Stimulated activated naive CD8-positive, alpha-beta T cell treated with anti-CD3 and anti-CD28 coated beads, Interleukin-15, amount 100 ng/mL, for 72 hours (primary cell): ENCODE measurements around the gene ZSWIM6.

Experiments used
- ATAC-seq: fragments of 150-1000 bp; cut with Tn5 transposase; 2 replicates; pipeline ENCODE4 v1.10.0; 2021; ENCODE audit warnings: mild to moderate bottlenecking, moderate library complexity
- DNase-seq, 2 donors: peaks; one replicate each; pipeline ENCODE4 v3.0.0; 2021 to 2022
- H3K27ac Mint-ChIP-seq, 2 donors: one replicate each; pipeline ENCODE4 v1.8.0; 2022; ENCODE audit warnings: mild to moderate bottlenecking in 2 of 2, mixed read lengths in 2 of 2, moderate library complexity in 2 of 2
- H3K27me3 Mint-ChIP-seq: one replicate; pipeline ENCODE4 v1.8.0; 2022; ENCODE audit warnings: mixed read lengths
- H3K4me1 Mint-ChIP-seq: one replicate; pipeline ENCODE4 v1.8.0; 2022; ENCODE audit warnings: mild to moderate bottlenecking, mixed read lengths
- H3K4me3 Mint-ChIP-seq, 2 donors: one replicate each; pipeline ENCODE4 v1.8.0; 2022; ENCODE audit warnings: mild to moderate bottlenecking in 2 of 2, mixed read lengths in 2 of 2, moderate library complexity in 1 of 2
- H3K9me3 Mint-ChIP-seq, 2 donors: one replicate each; pipeline ENCODE4 v1.8.0; 2022; ENCODE audit warnings: mixed read lengths in 2 of 2

Gene ZSWIM6

GRCh38 chr5:61516946-61517345 lies 184.9 kb downstream of the ZSWIM6 start:
- Mint-ChIP-seq H3K4me3 (no peak overlapping the region), H3K9me3 (peaks cover 7 to 13% of the 10 kb centered on the region in 2 donors), H3K27ac (no peak overlapping the region), H3K4me1 (no peaks in the 10 kb centered on the region), H3K27me3 (no peaks in the 10 kb centered on the region)
- DNase-seq (no peak), ATAC-seq (no peak)

- Mint-ChIP-seq H3K4me3 (no peak overlapping the region), H3K27ac (no peak overlapping the region), H3K9me3 (no peaks in the 10 kb centered on the region), H3K4me1 (no peaks in the 10 kb centered on the region), H3K27me3 (no peaks in the 10 kb centered on the region)
- DNase-seq (no peak), ATAC-seq (no peak)
Observed at GRCh38 chr5:61519728-61520277, 187.7 kb downstream of the ZSWIM6 start.

DNA sequence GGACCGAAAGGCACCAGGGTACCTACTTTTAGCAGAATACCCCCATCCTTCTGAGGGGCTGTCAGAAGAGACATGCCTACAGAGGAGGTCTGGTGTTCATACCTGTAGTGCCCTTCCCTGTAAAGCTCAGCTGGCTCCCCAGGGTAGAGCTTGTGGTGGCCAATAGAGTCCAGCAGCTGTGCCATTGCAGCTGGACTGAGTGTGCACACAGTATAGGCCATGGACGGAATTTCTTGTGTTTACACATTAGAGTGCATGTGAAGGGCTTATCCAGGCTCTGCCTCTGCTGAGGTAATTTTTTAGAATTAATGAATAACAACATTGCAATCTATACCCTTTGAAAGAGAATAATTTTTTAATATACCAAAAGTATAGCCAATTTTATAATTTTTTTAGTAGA lies 191.0 kb downstream of the ZSWIM6 start:
- Mint-ChIP-seq H3K27me3 (no peaks in the 10 kb centered on the region), H3K4me3 (no peak overlapping the region), H3K27ac (no peak overlapping the region), H3K4me1 (no peaks in the 10 kb centered on the region), H3K9me3 (no peaks in the 10 kb centered on the region)
- no peak for DNase-seq
- no peak for ATAC-seq

GRCh38 chr5:61523997-61524396 lies 191.9 kb downstream of the ZSWIM6 start:
- H3K27ac Mint-ChIP-seq: no peak overlapping the region
- DNase-seq: no peak
- no peaks in the 10 kb centered on the region for H3K27me3 Mint-ChIP-seq
- H3K9me3 Mint-ChIP-seq: no peaks in the 10 kb centered on the region
- no peak overlapping the region for H3K4me3 Mint-ChIP-seq
- no peak for ATAC-seq
- H3K4me1 Mint-ChIP-seq: no peaks in the 10 kb centered on the region

DNA sequence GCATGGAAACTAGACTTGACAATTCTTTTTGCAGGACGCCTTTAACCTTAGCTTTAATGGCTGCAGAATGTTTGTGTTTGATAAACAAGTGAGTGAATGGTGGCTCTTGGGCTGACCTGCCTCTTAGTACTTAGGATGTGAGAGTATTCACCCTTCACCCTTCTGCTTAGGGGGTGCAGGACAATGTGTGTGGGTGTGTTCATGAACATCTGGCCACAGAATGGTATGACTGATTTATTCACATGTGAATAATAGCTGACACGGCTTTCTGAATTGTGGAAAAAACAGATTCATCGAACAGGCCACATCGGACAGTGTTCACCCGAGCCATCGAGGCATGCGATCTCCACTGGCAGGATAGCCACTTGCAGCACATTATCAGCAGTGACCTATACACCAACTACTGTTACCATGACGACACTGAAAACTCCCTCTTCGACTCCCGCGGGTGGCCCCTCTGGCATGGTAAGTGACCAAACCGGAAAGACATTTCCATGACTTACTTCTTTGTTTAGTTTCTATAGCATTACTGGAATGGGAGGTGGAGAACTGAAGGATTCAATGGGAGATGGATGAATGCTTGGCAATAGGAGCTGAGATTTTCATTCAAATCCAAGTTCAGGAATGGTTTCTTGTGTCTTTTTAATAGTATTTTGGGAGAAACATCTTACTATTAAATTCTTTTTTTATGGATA lies 193.6 kb downstream of the ZSWIM6 start:
- Mint-ChIP-seq H3K27me3 (no peaks in the 10 kb centered on the region), H3K4me1 (no peaks in the 10 kb centered on the region), H3K9me3 (no peaks in the 10 kb centered on the region), H3K27ac (no peak overlapping the region), H3K4me3 (no peak overlapping the region)
- DNase-seq: no peak
- ATAC-seq: no peak

DNA sequence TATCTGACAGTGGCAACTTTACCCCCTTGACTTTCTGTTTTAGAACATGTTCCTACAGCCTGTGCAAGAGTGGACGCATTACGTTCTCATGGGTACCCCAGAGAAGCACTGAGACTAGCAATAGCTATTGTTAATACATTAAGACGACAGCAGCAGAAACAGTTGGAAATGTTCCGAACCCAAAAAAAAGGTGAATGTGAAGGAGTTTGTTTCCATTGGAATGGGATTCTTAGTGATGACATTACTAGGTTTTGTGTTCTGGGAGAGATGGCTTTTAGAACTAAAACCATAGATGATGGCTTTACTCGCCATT lies 194.1 kb downstream of the ZSWIM6 start:
- ATAC-seq (no peak), DNase-seq (no peak)
- Mint-ChIP-seq H3K4me3 (no peak overlapping the region), H3K9me3 (no peaks in the 10 kb centered on the region), H3K27ac (no peak overlapping the region), H3K4me1 (no peaks in the 10 kb centered on the region), H3K27me3 (no peaks in the 10 kb centered on the region)

DNA sequence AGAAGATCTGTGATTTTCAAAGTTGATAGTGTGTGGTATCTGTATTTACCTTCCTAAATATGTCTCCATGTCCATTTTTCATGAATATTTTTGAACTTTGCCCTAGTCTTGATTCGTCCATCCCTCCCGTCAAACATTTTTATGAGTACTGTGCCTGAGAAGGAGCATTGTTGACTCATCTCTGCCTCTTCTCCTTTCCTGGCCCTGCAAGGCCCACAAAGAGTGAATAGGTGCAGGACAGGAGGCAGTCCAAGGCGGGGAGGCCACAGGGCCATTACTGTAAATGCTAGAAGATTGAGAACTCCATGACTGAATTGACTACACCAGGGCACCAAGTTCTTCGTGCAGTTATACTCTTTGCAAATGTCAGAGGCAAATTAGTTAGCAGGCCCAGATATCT lies 200.9 kb downstream of the ZSWIM6 start:
- DNase-seq: no peak
- H3K4me1 Mint-ChIP-seq: peaks cover 12% of the 10 kb centered on the region
- peaks cover 0 to 6% of the 10 kb centered on the region in 2 donors for H3K9me3 Mint-ChIP-seq
- H3K27ac Mint-ChIP-seq: no peak overlapping the region
- no peak for ATAC-seq
- H3K27me3 Mint-ChIP-seq: no peaks in the 10 kb centered on the region
- H3K4me3 Mint-ChIP-seq: no peak overlapping the region

GRCh38 chr5:61534481-61535267 lies 202.6 kb downstream of the ZSWIM6 start:
- Mint-ChIP-seq H3K4me3 (peak overlapping the region in 1 of 2 donors; percentile 30), H3K27me3 (no peaks in the 10 kb centered on the region), H3K27ac (no peak overlapping the region), H3K4me1 (peaks cover 12% of the 10 kb centered on the region), H3K9me3 (peaks cover 0 to 6% of the 10 kb centered on the region in 2 donors)
- peak in 1 of 2 donors; percentile 41 for DNase-seq
- ATAC-seq: peak; percentile 91

GRCh38 chr5:61535828-61536227 lies 203.8 kb downstream of the ZSWIM6 start:
- peaks cover 12% of the 10 kb centered on the region for H3K4me1 Mint-ChIP-seq
- peaks cover 0 to 6% of the 10 kb centered on the region in 2 donors for H3K9me3 Mint-ChIP-seq
- no peaks in the 10 kb centered on the region for H3K27me3 Mint-ChIP-seq
- no peak overlapping the region for H3K4me3 Mint-ChIP-seq
- no peak for ATAC-seq
- DNase-seq: no peak
- no peak overlapping the region for H3K27ac Mint-ChIP-seq

- Mint-ChIP-seq H3K27ac (peak overlapping the region in 1 of 2 donors; percentile 12), H3K27me3 (no peaks in the 10 kb centered on the region), H3K4me3 (no peak overlapping the region), H3K9me3 (peaks cover 0 to 6% of the 10 kb centered on the region in 2 donors), H3K4me1 (peaks cover 12% of the 10 kb centered on the region)
- DNase-seq (no peak), ATAC-seq (no peak)
Observed at GRCh38 chr5:61536922-61537321, 204.9 kb downstream of the ZSWIM6 start.

DNA sequence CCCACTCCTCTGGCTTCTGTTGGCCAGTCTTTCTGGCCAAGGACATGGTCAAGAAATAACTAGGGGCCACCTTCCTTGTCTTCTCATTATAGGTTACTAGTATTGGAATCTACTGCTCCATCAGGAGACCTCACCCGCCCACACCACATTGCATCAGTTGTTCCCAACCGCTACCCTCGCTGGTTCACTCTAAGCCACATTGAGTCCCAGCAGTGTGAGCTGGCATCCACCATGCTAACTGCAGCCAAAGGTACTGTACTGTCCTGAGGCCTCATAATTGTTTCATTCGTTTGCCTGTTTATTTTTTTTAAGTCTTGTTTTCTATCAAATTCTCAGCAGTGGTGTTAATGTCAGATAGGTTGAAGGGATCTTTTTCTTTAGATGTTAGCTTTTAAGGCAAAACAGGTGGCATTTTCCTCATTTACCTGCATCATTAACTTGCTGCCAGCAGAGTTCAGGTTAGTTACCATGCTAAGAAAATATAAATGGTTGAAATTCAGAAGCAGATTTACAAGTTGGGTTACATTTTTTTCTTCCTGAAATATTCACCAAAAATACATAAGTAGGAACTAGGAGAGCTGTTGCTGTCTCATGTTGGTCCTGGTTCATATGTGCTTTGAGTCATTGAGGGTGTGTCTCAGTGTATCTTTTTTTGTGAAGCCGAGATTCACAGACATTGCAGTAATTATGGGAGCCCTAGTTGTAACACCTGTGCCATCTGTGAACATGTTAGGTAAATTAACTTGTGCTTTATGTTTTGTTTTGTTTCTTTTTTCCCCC lies 206.9 kb downstream of the ZSWIM6 start:
- DNase-seq: no peak
- H3K4me1 Mint-ChIP-seq: peaks cover 12% of the 10 kb centered on the region
- peak overlapping the region in 1 of 2 donors; percentile 59 for H3K27ac Mint-ChIP-seq
- H3K27me3 Mint-ChIP-seq: no peaks in the 10 kb centered on the region
- no peaks in the 10 kb centered on the region for H3K9me3 Mint-ChIP-seq
- no peak overlapping the region for H3K4me3 Mint-ChIP-seq
- ATAC-seq: no peak

DNA sequence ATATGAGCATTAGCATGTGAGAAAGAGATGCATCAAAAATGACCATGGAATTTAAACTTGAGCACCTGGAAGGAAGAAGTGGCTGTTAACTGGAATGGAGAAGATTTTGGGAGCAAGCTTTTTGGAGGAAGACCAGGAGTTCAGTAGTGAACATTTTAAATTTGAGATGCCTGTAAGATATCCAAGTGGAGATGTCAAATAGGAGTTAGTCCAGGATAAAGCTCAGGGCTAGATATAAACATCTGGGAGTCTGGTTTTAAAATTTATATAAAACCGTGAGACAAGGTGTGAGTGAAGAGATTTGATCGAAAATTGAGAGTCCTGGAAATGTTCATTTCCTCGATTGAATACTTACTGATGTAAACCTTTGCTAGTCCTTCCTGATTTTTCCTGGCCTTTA lies 217.5 kb downstream of the ZSWIM6 start:
- no peak for ATAC-seq
- no peaks in the 10 kb centered on the region for H3K27me3 Mint-ChIP-seq
- no peak overlapping the region for H3K4me3 Mint-ChIP-seq
- H3K27ac Mint-ChIP-seq: no peak overlapping the region
- no peak for DNase-seq
- H3K9me3 Mint-ChIP-seq: no peaks in the 10 kb centered on the region
- no peaks in the 10 kb centered on the region for H3K4me1 Mint-ChIP-seq

GRCh38 chr5:61551637-61552313 lies 219.7 kb downstream of the ZSWIM6 start:
- ATAC-seq: no peak
- Mint-ChIP-seq H3K27me3 (no peaks in the 10 kb centered on the region), H3K4me1 (no peaks in the 10 kb centered on the region), H3K4me3 (no peak overlapping the region), H3K9me3 (no peaks in the 10 kb centered on the region), H3K27ac (no peak overlapping the region)
- no peak for DNase-seq

DNA sequence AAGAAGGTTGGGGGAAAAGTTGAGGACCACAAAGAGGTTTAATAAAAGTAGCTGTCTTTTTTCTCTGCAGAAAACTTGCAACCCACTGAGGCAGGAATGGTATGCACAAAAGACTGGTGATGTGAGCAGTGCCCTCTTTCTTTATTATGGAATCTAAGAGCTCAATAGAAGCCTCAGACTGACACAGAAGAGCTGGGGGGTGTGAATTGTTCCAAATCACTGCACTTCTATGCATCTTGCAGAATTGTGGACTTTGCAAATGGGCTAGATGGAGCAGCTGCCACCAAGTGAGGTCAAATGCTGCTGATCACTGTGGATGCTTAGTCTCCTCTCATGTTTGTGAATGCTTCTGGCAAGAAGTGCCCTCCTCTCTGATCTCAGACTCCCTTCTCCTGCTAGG lies 227.1 kb downstream of the ZSWIM6 start:
- no peak overlapping the region for H3K4me3 Mint-ChIP-seq
- H3K27me3 Mint-ChIP-seq: no peaks in the 10 kb centered on the region
- H3K4me1 Mint-ChIP-seq: no peaks in the 10 kb centered on the region
- no peak overlapping the region for H3K27ac Mint-ChIP-seq
- ATAC-seq (no peak), DNase-seq (no peak)
- H3K9me3 Mint-ChIP-seq: no peaks in the 10 kb centered on the region

- Mint-ChIP-seq H3K4me1 (no peaks in the 10 kb centered on the region), H3K27me3 (no peaks in the 10 kb centered on the region), H3K9me3 (no peaks in the 10 kb centered on the region), H3K4me3 (no peak overlapping the region), H3K27ac (no peak overlapping the region)
- ATAC-seq (no peak), DNase-seq (no peak)
Observed at GRCh38 chr5:61559722-61560121, 227.7 kb downstream of the ZSWIM6 start.
